GM19193 (cell line): ENCODE data around the gene GRIN2D.

Experiments used
- POLR2A ChIP-seq: IDR thresholded peaks from 4 replicates; pipeline ENCODE4 v1.6.1; 2011; ENCODE audit not compliant: insufficient read depth, insufficient read length; ENCODE audit errors: extremely low read depth

The GRIN2D gene

DNA sequence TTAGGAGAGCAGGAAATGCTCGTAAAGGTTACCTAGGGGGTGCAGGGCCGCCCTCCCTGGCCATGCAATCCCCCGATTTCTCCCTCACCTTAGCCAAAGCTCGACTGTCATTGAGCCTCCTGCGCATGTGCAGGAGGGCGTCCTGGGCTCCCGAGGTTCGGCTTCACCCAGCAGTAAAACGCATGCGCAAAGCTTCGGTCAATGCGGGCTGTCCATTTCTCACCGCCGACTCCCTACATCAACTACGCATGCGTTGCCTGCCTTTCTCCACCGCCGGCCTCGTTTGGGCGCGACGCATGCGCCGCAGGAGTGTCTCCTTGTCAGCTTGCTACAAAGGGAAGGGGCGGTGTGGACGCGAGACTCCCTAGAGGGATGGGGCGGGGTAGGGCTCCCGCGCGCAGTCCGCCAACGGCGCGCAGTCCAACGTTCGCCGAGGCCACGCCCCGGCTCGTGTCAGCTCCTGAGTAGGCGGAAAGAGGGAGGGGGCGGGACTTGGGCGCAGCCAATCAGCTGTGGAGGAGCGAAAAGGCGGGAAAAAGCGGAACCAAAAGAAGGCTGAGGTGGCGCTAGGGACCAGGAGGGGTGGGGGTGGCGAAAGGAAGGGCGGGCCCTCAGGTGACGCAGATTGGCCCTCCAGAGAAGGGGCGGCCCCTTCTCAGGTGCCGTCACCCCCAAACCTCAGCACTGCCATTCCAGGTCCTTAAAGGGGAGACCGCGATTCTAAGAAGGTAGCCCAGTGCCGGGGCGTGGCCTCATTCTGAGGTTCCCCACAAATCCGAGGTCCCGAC lies 29.5 kb upstream of the GRIN2D start, which contains the start of the genes SYNGR4 and TMEM143:
Gene SYNGR4, plus strand, starts transcription at position 558 of the 788 bp plus-strand sequence. CDS start 1,476 bp downstream, outside the sequence.
Gene TMEM143, minus strand, starts transcription at position 131 of the 788 bp plus-strand sequence. Its CDS starts 20 bp downstream, at position 111.
- peak; percentile 56 for TF ChIP-seq POLR2A

DNA sequence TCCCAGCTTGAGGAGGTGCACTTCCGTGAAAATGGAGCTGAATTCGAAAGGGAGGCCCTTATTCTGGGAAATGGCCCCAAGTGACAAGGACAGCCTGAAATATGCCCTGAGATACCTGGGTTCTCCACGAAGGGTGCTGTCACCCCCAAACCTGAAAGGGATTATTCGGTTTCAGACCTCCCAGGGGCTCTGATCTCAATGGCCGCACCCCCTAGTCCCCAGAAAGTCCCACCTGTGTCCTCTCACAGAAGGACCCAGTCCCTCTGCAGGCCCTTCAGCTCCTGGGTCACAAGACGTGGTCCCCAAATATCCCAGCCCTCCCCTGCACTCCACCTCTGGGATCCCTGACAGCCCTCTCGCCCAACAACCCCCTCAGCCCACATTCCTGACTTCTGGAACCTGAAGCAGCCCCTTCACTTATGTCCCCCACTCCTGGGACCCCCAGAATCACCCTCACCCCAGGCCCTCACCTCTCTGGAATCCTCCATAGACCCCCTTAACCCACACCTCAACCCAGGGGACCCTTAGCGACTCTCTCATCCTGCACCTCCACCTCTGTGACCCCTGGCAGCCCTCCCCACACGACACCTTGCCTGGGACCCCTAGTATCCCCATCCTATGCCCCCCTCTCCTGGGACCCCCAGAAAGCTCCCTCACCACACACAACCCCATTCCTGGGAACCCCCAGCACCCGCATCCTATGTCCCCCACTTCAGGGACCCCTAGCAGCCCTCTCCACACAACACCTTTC lies 28.7 kb upstream of the GRIN2D start:
- no peak for TF ChIP-seq POLR2A

GRCh38 chr19:48365602-48366001 lies 27.9 kb upstream of the GRIN2D start:
- no peak for TF ChIP-seq POLR2A

DNA sequence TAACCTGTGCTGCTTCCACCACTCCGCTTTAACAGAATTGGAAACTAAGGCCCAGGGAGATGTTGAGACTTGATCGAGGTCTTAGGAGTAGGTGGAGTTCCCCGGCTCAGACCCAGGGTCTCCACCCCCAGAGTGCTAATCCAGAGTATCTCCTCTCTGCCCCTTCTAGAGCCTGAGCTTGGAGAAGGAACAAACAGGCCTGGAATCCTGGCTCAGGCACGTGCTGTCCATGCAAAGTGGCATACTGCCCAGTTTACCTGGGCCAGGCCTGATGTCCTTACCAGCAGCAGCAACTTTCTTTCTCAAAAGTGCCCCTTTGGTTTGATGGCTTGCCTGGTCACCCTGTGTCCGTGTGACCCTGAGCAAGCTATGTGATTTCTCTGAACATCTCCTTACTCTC lies 25.6 kb upstream of the GRIN2D start:
- no peak for TF ChIP-seq POLR2A

DNA sequence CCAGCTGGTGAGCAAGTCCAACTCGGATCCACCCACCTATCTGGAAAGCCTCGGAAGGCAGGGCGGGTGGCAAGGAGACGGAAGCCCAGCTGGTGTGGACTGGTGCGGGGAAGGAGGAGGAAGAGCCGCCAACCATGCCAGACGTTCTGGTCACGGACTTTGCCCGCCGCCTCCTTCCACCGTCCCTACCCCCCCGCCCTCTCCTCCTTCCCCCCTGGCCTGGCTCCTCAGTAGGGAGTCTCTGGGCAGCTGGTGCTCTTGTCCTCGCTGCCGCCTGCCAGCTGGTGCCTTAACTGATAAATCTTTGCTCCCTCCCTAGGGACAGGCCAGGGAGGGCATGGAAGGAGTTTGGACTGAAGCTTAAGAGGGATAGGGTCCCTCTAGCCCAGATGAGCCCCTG lies 24.5 kb upstream of the GRIN2D start:
- no peak for TF ChIP-seq POLR2A

DNA sequence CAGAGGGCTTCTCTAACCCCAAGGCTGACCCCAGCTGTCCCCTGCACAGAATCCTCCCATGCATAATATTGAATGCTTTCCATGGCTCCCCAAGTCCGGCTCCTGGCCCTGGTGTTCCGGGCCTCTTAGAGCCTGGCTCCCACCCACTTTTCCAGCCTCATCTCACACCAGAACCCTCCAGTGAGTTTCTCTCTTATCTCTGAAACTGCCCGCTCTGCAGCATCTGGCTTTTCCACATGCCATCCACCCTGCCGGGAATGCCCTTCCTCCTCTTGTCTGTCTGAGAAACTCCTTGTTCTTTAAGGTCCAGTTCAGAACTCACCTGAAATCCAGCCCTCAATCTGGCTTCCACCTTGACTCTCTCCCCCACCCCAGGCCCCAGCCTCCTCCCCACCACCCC lies 22.5 kb upstream of the GRIN2D start:
- no peak for TF ChIP-seq POLR2A

GRCh38 chr19:48371367-48371766 lies 22.1 kb upstream of the GRIN2D start:
- TF ChIP-seq POLR2A = no peak

- TF ChIP-seq POLR2A = no peak
These were observed 20.6 kb upstream of the GRIN2D start for GRCh38 chr19:48372904-48373303.

GRCh38 chr19:48373567-48373966 lies 19.9 kb upstream of the GRIN2D start:
- no peak for TF ChIP-seq POLR2A

DNA sequence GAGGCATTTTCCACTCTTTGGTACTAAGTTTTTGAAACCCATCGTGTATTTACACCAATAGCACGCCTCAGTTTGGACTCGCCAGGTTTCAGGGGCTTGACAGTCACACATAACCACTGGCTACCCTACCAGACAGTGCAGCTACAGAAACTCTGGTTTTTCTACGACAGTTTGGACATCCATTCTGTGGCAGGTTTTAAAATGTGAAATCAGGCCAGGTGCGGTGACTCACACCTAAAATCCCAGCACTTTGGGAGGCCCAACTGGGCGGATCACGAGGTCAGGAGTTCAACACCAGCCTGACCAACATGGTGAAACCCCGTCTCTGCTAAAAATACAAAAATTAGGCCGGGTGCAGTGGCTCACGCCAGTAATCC lies 15.3 kb upstream of the GRIN2D start:
- TF ChIP-seq POLR2A = no peak

GRCh38 chr19:48379058-48379457 lies 14.4 kb upstream of the GRIN2D start:
- no peak for TF ChIP-seq POLR2A

DNA sequence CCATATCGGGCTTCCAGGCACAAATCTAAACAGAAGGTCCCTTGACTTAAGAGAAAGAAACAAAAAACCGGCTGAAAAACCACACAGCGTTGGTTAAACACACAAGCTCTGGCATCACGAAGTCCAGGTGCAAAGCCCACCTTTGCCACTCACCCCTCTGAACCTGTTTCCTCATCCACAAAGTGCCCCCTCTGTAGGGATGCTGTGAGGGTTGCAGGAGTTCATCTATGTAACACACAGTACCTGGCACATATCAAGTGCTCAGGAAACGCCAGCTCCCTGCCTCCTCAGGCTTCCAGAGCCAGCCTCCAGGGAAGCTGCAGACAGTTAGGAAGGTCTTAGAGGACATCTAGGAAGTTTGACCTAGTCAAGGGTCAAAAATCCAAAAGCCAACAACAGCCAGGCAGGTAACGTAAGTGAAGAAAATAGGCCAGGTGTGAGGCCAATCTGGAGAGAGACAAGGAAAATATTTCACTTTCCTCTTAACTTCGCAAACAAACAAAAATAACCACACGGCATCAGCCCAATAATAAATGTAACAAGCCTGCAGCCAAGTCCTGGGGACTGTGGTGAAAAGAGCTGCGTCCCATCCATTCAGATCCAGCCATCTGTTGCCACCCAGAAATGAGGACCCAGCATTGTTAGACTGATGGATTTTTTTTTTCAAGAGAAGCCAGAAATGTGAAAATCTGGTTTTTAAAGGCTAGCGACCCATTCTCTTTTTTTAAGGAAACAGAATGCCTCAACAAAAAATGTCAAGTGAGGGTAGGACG lies 12.1 kb upstream of the GRIN2D start:
- no peak for TF ChIP-seq POLR2A

GRCh38 chr19:48382286-48382685 lies 11.2 kb upstream of the GRIN2D start:
- TF ChIP-seq POLR2A = no peak

GRCh38 chr19:48385461-48386087 lies 7.9 kb upstream of the GRIN2D start:
- no peak for TF ChIP-seq POLR2A

- no peak for TF ChIP-seq POLR2A
These were observed 6.5 kb upstream of the GRIN2D start for GRCh38 chr19:48386981-48387380.
